PFSK-1 (cell line): ENCODE measurements around the gene MYO1E.

Experiments
- FOXP2 ChIP-seq: optimal IDR thresholded peaks from 2 replicates; pipeline ENCODE3; 2011; ENCODE audit warnings: borderline replicate concordance, control low read depth, inconsistent platforms; ENCODE audit not compliant: insufficient read depth; ENCODE audit errors: extremely low read length, extremely low read depth
- POLR2AphosphoS5 ChIP-seq: IDR thresholded peaks from 2 replicates; pipeline ENCODE4 v1.6.1; 2012; ENCODE audit warnings: low read depth, mild to moderate bottlenecking, control low read depth, low read length, moderate library complexity
- SIN3A ChIP-seq: IDR thresholded peaks from 2 replicates; pipeline ENCODE4 v1.6.1; 2012; ENCODE audit warnings: mild to moderate bottlenecking, low read length, moderate library complexity, borderline replicate concordance; ENCODE audit not compliant: insufficient read depth
- TAF1 ChIP-seq: IDR thresholded peaks from 2 replicates; pipeline ENCODE4 v1.6.1; 2012; ENCODE audit warnings: low read length, control low read depth, borderline replicate concordance; ENCODE audit not compliant: insufficient read depth
- TF ChIP-seq, protein P1 (sequence below), 2 experiments: IDR thresholded peaks; 2 replicates each; pipeline versions ENCODE4 v1.6.1 to v1.8.0; 2011 to 2012; ENCODE audit warnings: low read depth in 2 of 2, low read length in 2 of 2, control low read depth in 1 of 2, inconsistent platforms in 1 of 2, mild to moderate bottlenecking in 1 of 2, moderate library complexity in 1 of 2; ENCODE audit not compliant: insufficient read depth in 1 of 2

The MYO1E gene

GRCh38 chr15:59199626-59200465 is 172.8 kb downstream of the MYO1E start:
- TF ChIP-seq POLR2AphosphoS5 (no peak), TAF1 (no peak), SIN3A (no peak), FOXP2 (no peak)
- TF ChIP-seq, protein P1, sequence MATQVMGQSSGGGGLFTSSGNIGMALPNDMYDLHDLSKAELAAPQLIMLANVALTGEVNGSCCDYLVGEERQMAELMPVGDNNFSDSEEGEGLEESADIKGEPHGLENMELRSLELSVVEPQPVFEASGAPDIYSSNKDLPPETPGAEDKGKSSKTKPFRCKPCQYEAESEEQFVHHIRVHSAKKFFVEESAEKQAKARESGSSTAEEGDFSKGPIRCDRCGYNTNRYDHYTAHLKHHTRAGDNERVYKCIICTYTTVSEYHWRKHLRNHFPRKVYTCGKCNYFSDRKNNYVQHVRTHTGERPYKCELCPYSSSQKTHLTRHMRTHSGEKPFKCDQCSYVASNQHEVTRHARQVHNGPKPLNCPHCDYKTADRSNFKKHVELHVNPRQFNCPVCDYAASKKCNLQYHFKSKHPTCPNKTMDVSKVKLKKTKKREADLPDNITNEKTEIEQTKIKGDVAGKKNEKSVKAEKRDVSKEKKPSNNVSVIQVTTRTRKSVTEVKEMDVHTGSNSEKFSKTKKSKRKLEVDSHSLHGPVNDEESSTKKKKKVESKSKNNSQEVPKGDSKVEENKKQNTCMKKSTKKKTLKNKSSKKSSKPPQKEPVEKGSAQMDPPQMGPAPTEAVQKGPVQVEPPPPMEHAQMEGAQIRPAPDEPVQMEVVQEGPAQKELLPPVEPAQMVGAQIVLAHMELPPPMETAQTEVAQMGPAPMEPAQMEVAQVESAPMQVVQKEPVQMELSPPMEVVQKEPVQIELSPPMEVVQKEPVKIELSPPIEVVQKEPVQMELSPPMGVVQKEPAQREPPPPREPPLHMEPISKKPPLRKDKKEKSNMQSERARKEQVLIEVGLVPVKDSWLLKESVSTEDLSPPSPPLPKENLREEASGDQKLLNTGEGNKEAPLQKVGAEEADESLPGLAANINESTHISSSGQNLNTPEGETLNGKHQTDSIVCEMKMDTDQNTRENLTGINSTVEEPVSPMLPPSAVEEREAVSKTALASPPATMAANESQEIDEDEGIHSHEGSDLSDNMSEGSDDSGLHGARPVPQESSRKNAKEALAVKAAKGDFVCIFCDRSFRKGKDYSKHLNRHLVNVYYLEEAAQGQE (IDR thresholded peaks at IDR 0.05; ENCODE audit: insufficient read depth in 1 of 2, low read depth in 2 of 2, low read length in 2 of 2) = no peak

GRCh38 chr15:59197454-59197853 is 175.2 kb downstream of the MYO1E start:
- TF ChIP-seq TAF1 (no peak), POLR2AphosphoS5 (no peak), SIN3A (no peak), FOXP2 (no peak)
- TF ChIP-seq, protein P1 (IDR thresholded peaks at IDR 0.05; ENCODE audit: insufficient read depth in 1 of 2, low read depth in 2 of 2, low read length in 2 of 2) = no peak

GRCh38 chr15:59196416-59196815 is 176.3 kb downstream of the MYO1E start:
- TF ChIP-seq FOXP2 (no peak), POLR2AphosphoS5 (no peak), TAF1 (no peak), SIN3A (no peak)
- TF ChIP-seq, protein P1 (IDR thresholded peaks at IDR 0.05; ENCODE audit: insufficient read depth in 1 of 2, low read depth in 2 of 2, low read length in 2 of 2) = no peak

- TF ChIP-seq POLR2AphosphoS5 (no peak), FOXP2 (no peak), SIN3A (no peak), TAF1 (no peak)
- TF ChIP-seq, protein P1 (IDR thresholded peaks at IDR 0.05; ENCODE audit: insufficient read depth in 1 of 2, low read depth in 2 of 2, low read length in 2 of 2) = no peak
Observed at GRCh38 chr15:59194639-59195325, 177.9 kb downstream of the MYO1E start.
